Stimulated activated CD4-positive, alpha-beta T cell treated with anti-CD3 and anti-CD28 coated beads, Interleukin-15, amount 100 ng/mL, for 1 hour (primary cell): Measurements from ENCODE around the gene PFDN6.
A peak's percentile ranks its signal among the peaks of the same experiment; 100 is the strongest.

Experiments used
- DNase-seq, 2 donors: peaks; one replicate each; pipeline ENCODE4 v3.0.0-alpha.2; 2020; ENCODE audit warnings: low read depth in 1 of 2, low spot score in 1 of 2

PFDN6 gene

GRCh38 chr6:33295621-33296369, 6.4 kb downstream of the PFDN6 start:
- DNase-seq = no peak

- no peak for DNase-seq
Observed at GRCh38 chr6:33296797-33297405, 7.5 kb downstream of the PFDN6 start.

- no peak for DNase-seq
Observed at GRCh38 chr6:33297406-33297955, 8.1 kb downstream of the PFDN6 start.

- DNase-seq = no peak
Observed at GRCh38 chr6:33297956-33298772, 8.8 kb downstream of the PFDN6 start.

- peak; percentile 35 to 45 for DNase-seq
Observed at GRCh38 chr6:33298773-33299236, 9.4 kb downstream of the PFDN6 start, which contains the start of gene RGL2. Gene RGL2 (minus strand): TSS chr6:33298942. CDS start chr6:33298610, 332 bp downstream.

- peak; percentile 86 to 93 for DNase-seq
Observed at GRCh38 chr6:33299237-33299944, 10.0 kb downstream of the PFDN6 start.

- DNase-seq = no peak
Observed at GRCh38 chr6:33301877-33302276, 12.5 kb downstream of the PFDN6 start.

GRCh38 chr6:33304216-33304615, 14.8 kb downstream of the PFDN6 start:
- no peak for DNase-seq

GRCh38 chr6:33305052-33305451, 15.7 kb downstream of the PFDN6 start:
- DNase-seq = no peak

- DNase-seq = no peak
Observed at GRCh38 chr6:33306356-33306755, 17.0 kb downstream of the PFDN6 start.

- peak; percentile 62 to 70 for DNase-seq
Observed at GRCh38 chr6:33312361-33313104, 23.1 kb downstream of the PFDN6 start.

- peak in 1 of 2 donors; percentile 46 for DNase-seq
Observed at GRCh38 chr6:33313105-33313708, 23.8 kb downstream of the PFDN6 start.

- DNase-seq = peak; percentile 70 to 71
Observed at GRCh38 chr6:33313709-33314514, 24.5 kb downstream of the PFDN6 start, which contains the start of gene TAPBP. Gene TAPBP (minus strand): TSS chr6:33314078. CDS start chr6:33314041, 37 bp downstream.

- DNase-seq = peak; percentile 43 to 47
Observed at GRCh38 chr6:33314515-33314942, 25.1 kb downstream of the PFDN6 start.

GRCh38 chr6:33314943-33315792, 25.8 kb downstream of the PFDN6 start:
- DNase-seq = no peak

- DNase-seq = no peak
Observed at GRCh38 chr6:33315793-33316602, 26.6 kb downstream of the PFDN6 start.
